Stimulated activated CD4-positive, alpha-beta T cell treated with anti-CD3 and anti-CD28 coated beads, Interleukin-4, amount 100 ng/mL, for 1 hour (primary cell): ENCODE measurements around the gene COL4A5.

Source experiments
- DNase-seq: peaks from one replicate; pipeline ENCODE4 v3.0.0-alpha.2; 2020

Gene COL4A5

GRCh38 chrX:108642273-108642628 is 202.6 kb downstream of the COL4A5 start:
- DNase-seq = no peak

DNA sequence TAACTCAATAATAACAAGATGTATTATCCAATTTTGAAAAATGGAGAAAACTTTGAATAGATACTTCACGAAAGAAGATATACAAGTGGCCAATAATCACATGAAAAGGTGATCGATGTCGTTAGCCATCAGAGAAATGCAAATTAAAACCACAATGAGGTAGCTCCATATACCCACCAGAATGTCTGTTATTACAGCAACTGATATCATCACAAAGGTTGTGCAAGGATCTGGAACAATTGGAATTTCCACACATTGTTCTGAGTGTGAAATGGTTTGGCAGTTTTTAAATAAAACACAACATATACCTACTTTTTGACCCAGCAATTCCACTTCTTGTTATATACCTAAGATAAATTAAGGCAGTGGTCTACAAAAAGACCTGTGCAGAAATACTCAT is 225.1 kb downstream of the COL4A5 start:
- DNase-seq = no peak

DNA sequence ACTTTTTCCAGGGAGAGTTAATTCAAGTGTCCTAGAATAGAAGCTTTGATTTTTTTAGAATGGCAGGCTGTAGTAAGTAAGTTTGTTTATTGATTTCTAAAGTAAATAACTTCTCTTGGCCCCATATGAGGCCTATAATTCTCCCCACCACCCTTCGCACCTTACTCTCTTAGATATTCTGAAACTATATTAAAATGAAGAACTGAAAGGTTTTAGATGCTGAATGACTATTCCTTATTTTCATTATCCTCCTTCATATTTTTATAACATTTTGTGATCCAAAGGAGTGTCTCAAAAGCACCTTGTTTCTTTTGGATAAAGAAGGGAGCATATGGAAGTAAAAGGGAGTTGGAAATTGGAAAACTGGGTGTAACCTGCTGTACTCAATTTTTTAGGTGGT is 226.5 kb downstream of the COL4A5 start:
- no peak for DNase-seq

- DNase-seq = no peak
Observed at GRCh38 chrX:108671526-108671925, 231.9 kb downstream of the COL4A5 start.

GRCh38 chrX:108696690-108697089 is 257.1 kb downstream of the COL4A5 start:
- DNase-seq = no peak

GRCh38 chrX:108699368-108699767 is 259.7 kb downstream of the COL4A5 start:
- no peak for DNase-seq

GRCh38 chrX:108701633-108702032 is 262.0 kb downstream of the COL4A5 start:
- no peak for DNase-seq

GRCh38 chrX:108702530-108702929 is 262.9 kb downstream of the COL4A5 start:
- no peak for DNase-seq

DNA sequence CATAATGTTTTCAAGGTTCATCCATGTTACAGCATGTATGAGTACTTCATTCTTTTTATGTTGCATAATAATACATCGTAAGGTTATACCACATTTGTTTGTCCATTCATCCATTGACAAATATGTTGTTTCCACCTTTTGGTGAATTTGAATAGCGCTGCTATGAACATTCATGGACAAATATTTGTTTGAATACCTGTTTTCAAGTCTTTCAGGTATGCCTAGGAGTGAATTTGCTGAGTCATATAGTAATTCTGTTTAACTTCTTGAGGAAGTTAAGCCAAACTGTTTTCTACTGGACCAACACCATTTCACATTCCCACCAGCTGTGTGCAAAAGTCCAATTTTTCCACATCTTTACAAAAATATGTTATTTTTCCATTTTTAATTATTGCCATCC is 265.2 kb downstream of the COL4A5 start:
- DNase-seq = no peak

GRCh38 chrX:108712886-108713285 is 273.2 kb downstream of the COL4A5 start:
- no peak for DNase-seq

- DNase-seq = no peak
Observed at GRCh38 chrX:108722561-108722960, 282.9 kb downstream of the COL4A5 start.

- DNase-seq = no peak
Observed at GRCh38 chrX:108726748-108727147, 287.1 kb downstream of the COL4A5 start.

GRCh38 chrX:108731153-108731552 is 291.5 kb downstream of the COL4A5 start:
- no peak for DNase-seq

GRCh38 chrX:108732630-108733321 is 293.1 kb downstream of the COL4A5 start:
- no peak for DNase-seq

GRCh38 chrX:108734426-108734825 is 294.8 kb downstream of the COL4A5 start:
- no peak for DNase-seq

GRCh38 chrX:108735091-108735678 is 295.5 kb downstream of the COL4A5 start:
- DNase-seq = no peak

GRCh38 chrX:108735679-108736508 is 296.3 kb downstream of the COL4A5 start:
- DNase-seq = no peak

- no peak for DNase-seq
Observed at GRCh38 chrX:108736509-108737479, 297.2 kb downstream of the COL4A5 start, which contains the start of gene IRS4. Gene IRS4 (minus strand): TSS chrX:108736563.

DNA sequence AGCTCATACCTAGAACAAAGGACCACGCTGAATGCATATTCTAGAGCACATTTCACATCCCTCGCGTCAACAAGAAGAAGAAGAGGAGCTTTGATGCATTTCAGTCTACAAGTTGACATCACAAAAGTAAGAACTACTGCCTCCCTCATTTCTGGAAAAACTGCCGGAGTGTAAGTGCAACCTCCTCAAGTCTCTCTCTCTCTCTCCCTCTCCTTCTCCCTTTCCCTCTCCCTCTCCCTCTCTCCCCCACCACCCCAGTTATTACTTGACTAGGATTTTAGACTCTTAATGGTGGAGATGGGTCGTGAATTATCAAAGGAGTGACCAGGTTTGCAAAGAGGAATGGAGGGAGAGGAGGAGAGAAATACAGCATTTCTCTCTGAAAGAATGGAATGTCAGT is 298.1 kb downstream of the COL4A5 start:
- no peak for DNase-seq

GRCh38 chrX:108740299-108740774 is 300.7 kb downstream of the COL4A5 start:
- DNase-seq = no peak
